ENCODE measurements around the gene AIG1. TPM values are rescaled to one million over a fixed set of nuclear protein-coding genes. Genes with fewer than 3 reads are reported as not detected.

Gene AIG1
- total and polyA plus RNA-seq, 2 of the 4 experiments (the other 2 are of a cell fraction), result 21.3 to 27.1 TPM

DNA sequence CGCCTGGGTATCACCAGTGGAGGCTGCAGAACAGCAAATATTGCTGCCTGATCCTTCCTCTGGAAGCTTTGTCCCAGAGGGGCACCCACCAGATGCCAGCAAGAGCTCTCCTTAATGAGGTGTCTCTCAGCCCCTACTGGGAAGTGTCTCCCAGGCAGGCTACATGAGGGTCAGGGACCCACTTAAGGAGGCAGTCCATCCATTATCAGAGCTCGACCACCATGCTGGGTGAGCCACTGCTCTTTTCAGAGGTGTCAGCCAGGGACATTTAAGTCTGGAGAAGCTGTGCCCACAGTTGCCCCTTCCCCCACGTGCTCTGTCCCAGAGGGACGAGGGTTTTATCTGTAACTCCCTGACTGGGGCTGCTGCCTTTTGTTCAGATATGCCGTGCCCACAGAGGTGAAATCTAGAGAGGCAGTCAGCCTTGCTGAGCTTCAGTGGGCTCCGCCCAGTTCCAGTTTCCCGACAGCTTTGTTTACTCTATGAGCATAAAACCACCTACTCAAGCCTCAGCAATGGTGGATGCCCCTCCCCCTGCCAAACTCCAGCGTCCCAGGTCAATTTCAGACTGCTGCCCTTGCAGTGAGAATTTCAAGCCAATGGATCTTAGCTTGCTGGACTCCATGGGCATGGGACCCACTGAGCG is 25.9 kb upstream of the AIG1 start:
- H3K4ac ChIP-seq (ENCODE audit: low read depth, low read length), result no peak overlapping the region
- no peak overlapping the region for H3K18ac ChIP-seq (ENCODE audit: low read depth, low read length)
- no peak overlapping the region for H2BK120ac ChIP-seq (ENCODE audit: low read depth, low read length)
- H3K27ac ChIP-seq (ENCODE audit: insufficient read depth, low read length), result no peak overlapping the region
- no peaks in the 10 kb centered on the region; the same call in 1 of the 2 replicates for H3K9me3 ChIP-seq (ENCODE audit: control insufficient read depth, insufficient read depth, low read length)
- no peak overlapping the region for H2AK9ac ChIP-seq (replicated peaks; ENCODE audit: low read depth, low read length, poor library complexity)
- ATAC-seq (ENCODE audit: low read depth), result no peak
- no peaks in the 10 kb centered on the region for H3K36me3 ChIP-seq (ENCODE audit: control insufficient read depth, insufficient read depth, low read length)
- in situ Hi-C loops (cut with MboI; ENCODE audit: low sequenced_read_pairs), result no loop called here
- H3K27me3 ChIP-seq (ENCODE audit: control insufficient read depth, insufficient read depth, low read length), result peaks cover 5% of the 10 kb centered on the region; the same call in 1 of the 2 replicates
- no peak overlapping the region for H3K4me2 ChIP-seq (ENCODE audit: low read depth, low read length)
- no peak overlapping the region for H2BK15ac ChIP-seq (ENCODE audit: low read depth, low read length)
- H4K20me1 ChIP-seq (ENCODE audit: insufficient read depth, low read length), result no peaks in the 10 kb centered on the region
- no peak overlapping the region for H2AFZ ChIP-seq (replicated peaks; ENCODE audit: low read length, poor library complexity)
- BruUV-seq (replicated peaks), result no TSS peak
- no peak overlapping the region for H2AK5ac ChIP-seq (ENCODE audit: low read depth, low read length)
- H3K4me3 ChIP-seq (ENCODE audit: insufficient read depth, low read depth, low read length), result no peak overlapping the region
- ChIA-PET POLR2A (ENCODE audit: unreplicated experiment) (no interaction called here), CTCF (no interaction called here)
- H2BK20ac ChIP-seq (ENCODE audit: low read depth, low read length), result no peak overlapping the region
- H3K4me1 ChIP-seq (ENCODE audit: control insufficient read depth, insufficient read depth, low read length), result no peaks in the 10 kb centered on the region
- no peak overlapping the region for H3K23ac ChIP-seq (ENCODE audit: low read depth, low read length)
- H3K56ac ChIP-seq (ENCODE audit: extremely low read depth, insufficient read depth, low read length), result no peak overlapping the region
- WGBS, 2 experiments (ENCODE audit: extremely low coverage in 2 of 2, insufficient read length in 1 of 2), result 100% methylated on average over 1 of the region's 9 CpGs; no CpG with 5 or more reads in 1 of the 2 experiments
- no peak overlapping the region for H4K91ac ChIP-seq (ENCODE audit: insufficient read depth, low read depth, low read length)
- H4K5ac ChIP-seq (ENCODE audit: low read depth, low read length), result no peak overlapping the region
- no peak overlapping the region for H2BK5ac ChIP-seq (ENCODE audit: low read depth, low read length, poor library complexity, severe bottlenecking)
- dilution Hi-C loops (cut with HindIII; ENCODE audit: low sequenced_read_pairs, unreplicated experiment), result no loop called here
- H3K14ac ChIP-seq (replicated peaks; ENCODE audit: low read depth, low read length), result no peak overlapping the region
- intact Hi-C loops (cut with micrococcal nuclease), result no loop called here
- H3K9ac ChIP-seq (ENCODE audit: low read depth, low read length), result no peak overlapping the region
- no peak for DNase-seq
- TF ChIP-seq NFE2L2 (IDR thresholded peaks at IDR 0.05; ENCODE audit: low read depth, low read length) (no peak), BHLHE40 (IDR thresholded peaks at IDR 0.05; ENCODE audit: low read depth, low read length) (no peak), RFX5 (IDR thresholded peaks at IDR 0.05; ENCODE audit: low read depth, low read length) (no peak)
- H3K9me1 ChIP-seq (ENCODE audit: insufficient read depth, low read length), result no peaks in the 10 kb centered on the region
- H4K8ac ChIP-seq (ENCODE audit: low read depth in 2 of 2, low read length in 2 of 2), result no peak overlapping the region
- H3K79me1 ChIP-seq (ENCODE audit: low read depth in 1 of 2, low read length in 2 of 2), result no peaks in the 10 kb centered on the region
